ENCODE data around the gene CHSY1. TPM values are rescaled to one million over a fixed set of nuclear protein-coding genes. Genes with fewer than 3 reads are reported as not detected.

Gene CHSY1
- total and polyA plus RNA-seq, 2 of the 13 experiments (the other 11 are each of a cell fraction or from before 2014, with no cell fraction given), result 13.3 to 13.7 TPM

- TF ChIP-seq GPBP1L1 (CRISPR knock-in tag; IDR thresholded peaks at IDR 0.05), result no peak
- TF ChIP-seq BRCA1 (CRISPR knock-in tag; IDR thresholded peaks at IDR 0.05), result 0 out of 2 replicates have a peak, but pooled peaks have one; percentile 37
- TF ChIP-seq ZNF629 (CRISPR knock-in tag; conservative IDR thresholded peaks at IDR 0.05), result 0 out of 2 replicates have a peak, but pooled peaks have one; percentile 25
- no peak; the same call in 1 of the 2 replicates for TF ChIP-seq CREBL2 (CRISPR knock-in tag; IDR thresholded peaks at IDR 0.05; ENCODE audit: borderline replicate concordance)
- TF ChIP-seq ZNF720 (CRISPR knock-in tag; IDR thresholded peaks at IDR 0.05), result no peak
- TF ChIP-seq ZNF143 (CRISPR knock-in tag; IDR thresholded peaks at IDR 0.05), result no peak
- no peak for TF ChIP-seq ZNF784 (CRISPR knock-in tag; IDR thresholded peaks at IDR 0.05; ENCODE audit: borderline replicate concordance)
- TF ChIP-seq FUBP1 (CRISPR knock-in tag; IDR thresholded peaks at IDR 0.05; ENCODE audit: borderline replicate concordance), result no peak
- TF ChIP-seq E2F1 (CRISPR knock-in tag; IDR thresholded peaks at IDR 0.05), result peak; percentile 5; the same call in 1 of the 2 replicates
- no peak for TF ChIP-seq SRSF9 (IDR thresholded peaks at IDR 0.05; ENCODE audit: borderline replicate concordance, insufficient read depth, low read depth, low read length, poor library complexity, severe bottlenecking)
- TF ChIP-seq ZFP37 (CRISPR knock-in tag; IDR thresholded peaks at IDR 0.05; ENCODE audit: borderline replicate concordance), result no peak
- TF ChIP-seq ATRX (CRISPR knock-in tag; IDR thresholded peaks at IDR 0.05; ENCODE audit: borderline replicate concordance), result no peak
- peak; percentile 45; the same call in 1 of the 2 replicates for TF ChIP-seq PHF20 (CRISPR knock-in tag; IDR thresholded peaks at IDR 0.05)
- no peak for TF ChIP-seq FOXP1 (IDR thresholded peaks at IDR 0.05)
- TF ChIP-seq FOXP1 (CRISPR knock-in tag; IDR thresholded peaks at IDR 0.05), result no peak
- TF ChIP-seq SMAD9 (CRISPR knock-in tag; IDR thresholded peaks at IDR 0.05), result no peak
- peak; percentile 68 for TF ChIP-seq ZBTB38 (CRISPR knock-in tag; IDR thresholded peaks at IDR 0.05)
- TF ChIP-seq ZNF256 (CRISPR knock-in tag; conservative IDR thresholded peaks at IDR 0.05), result peak; percentile 67; the same call in 1 of the 2 replicates
- TF ChIP-seq ZSCAN25 (CRISPR knock-in tag; IDR thresholded peaks at IDR 0.05), result no peak
- TF ChIP-seq ELF1 (CRISPR knock-in tag; IDR thresholded peaks at IDR 0.05), result no peak
- TF ChIP-seq NFIB (CRISPR knock-in tag; IDR thresholded peaks at IDR 0.05; ENCODE audit: borderline replicate concordance), result no peak
- TF ChIP-seq PHB2 (IDR thresholded peaks at IDR 0.05; ENCODE audit: partially characterized antibody), result no peak
- TF ChIP-seq FOXM1 (CRISPR knock-in tag; IDR thresholded peaks at IDR 0.05), result 0 out of 2 replicates have a peak, but pooled peaks have one; percentile 49
- TF ChIP-seq ZNF792 (CRISPR knock-in tag; IDR thresholded peaks at IDR 0.05), result peak; percentile 14; the same call in 1 of the 2 replicates
These were observed 25.4 kb upstream of the CHSY1 start, which contains the start of gene SELENOS (continued) for GRCh38 chr15:101277038-101277822.

Measured in HepG2 (cell line).